WTC11 (cell line): ENCODE measurements around the gene SNIP1.

ENCODE experiments used
- ATF3 ChIP-seq: sonication (generic); formaldehyde crosslinking; conservative IDR thresholded peaks from 2 replicates; pipeline ENCODE4 v1.8.1; 2022; ENCODE audit warnings: mild to moderate bottlenecking, missing genetic modification reagents
- CTCF ChIP-seq: fragments of 200-600 bp; IDR thresholded peaks from 2 replicates; pipeline ENCODE4 v1.8.0; 2022; ENCODE audit warnings: antibody characterized with exemption
- E2F4 ChIP-seq: sonication (generic); formaldehyde crosslinking; IDR thresholded peaks from 2 replicates; pipeline ENCODE4 v1.8.1; 2022; ENCODE audit warnings: low read depth, mild to moderate bottlenecking, moderate library complexity, missing genetic modification reagents, borderline replicate concordance
- NR2C2 ChIP-seq: sonication (generic); formaldehyde crosslinking; IDR thresholded peaks from 2 replicates; pipeline ENCODE4 v1.8.0; 2022; ENCODE audit warnings: mild to moderate bottlenecking, missing genetic modification reagents
- NR3C1 ChIP-seq: sonication (generic); formaldehyde crosslinking; conservative IDR thresholded peaks from 2 replicates; pipeline ENCODE4 v1.8.1; 2023; ENCODE audit warnings: low read depth, mild to moderate bottlenecking, missing genetic modification reagents
- RELA ChIP-seq: sonication (generic); formaldehyde crosslinking; IDR thresholded peaks from 2 replicates; pipeline ENCODE4 v1.8.1; 2022; ENCODE audit warnings: missing genetic modification reagents, mild to moderate bottlenecking, borderline replicate concordance
- ZSCAN18 ChIP-seq: fragments of 250-450 bp; sonication (Bioruptor Pico); IDR thresholded peaks from 2 replicates; pipeline ENCODE4 v2.1.2; 2022; ENCODE audit warnings: mild to moderate bottlenecking, moderate library complexity

GRCh38 chr1:37549341-37549740 lies 4.8 kb downstream of the SNIP1 start:
- TF ChIP-seq RELA (no peak), CTCF (no peak), NR3C1 (CRISPR knock-in tag) (no peak), ZSCAN18 (CRISPR knock-in tag) (no peak), NR2C2 (CRISPR knock-in tag) (no peak), ATF3 (CRISPR knock-in tag) (no peak), E2F4 (no peak)
